ENCODE data around the gene SRR.
"Not testable (repeated sequence)": the region's sequence is repeated elsewhere in the genome, so short reads cannot be mapped to it uniquely, and the experiment has no call there.

Gene SRR

DNA sequence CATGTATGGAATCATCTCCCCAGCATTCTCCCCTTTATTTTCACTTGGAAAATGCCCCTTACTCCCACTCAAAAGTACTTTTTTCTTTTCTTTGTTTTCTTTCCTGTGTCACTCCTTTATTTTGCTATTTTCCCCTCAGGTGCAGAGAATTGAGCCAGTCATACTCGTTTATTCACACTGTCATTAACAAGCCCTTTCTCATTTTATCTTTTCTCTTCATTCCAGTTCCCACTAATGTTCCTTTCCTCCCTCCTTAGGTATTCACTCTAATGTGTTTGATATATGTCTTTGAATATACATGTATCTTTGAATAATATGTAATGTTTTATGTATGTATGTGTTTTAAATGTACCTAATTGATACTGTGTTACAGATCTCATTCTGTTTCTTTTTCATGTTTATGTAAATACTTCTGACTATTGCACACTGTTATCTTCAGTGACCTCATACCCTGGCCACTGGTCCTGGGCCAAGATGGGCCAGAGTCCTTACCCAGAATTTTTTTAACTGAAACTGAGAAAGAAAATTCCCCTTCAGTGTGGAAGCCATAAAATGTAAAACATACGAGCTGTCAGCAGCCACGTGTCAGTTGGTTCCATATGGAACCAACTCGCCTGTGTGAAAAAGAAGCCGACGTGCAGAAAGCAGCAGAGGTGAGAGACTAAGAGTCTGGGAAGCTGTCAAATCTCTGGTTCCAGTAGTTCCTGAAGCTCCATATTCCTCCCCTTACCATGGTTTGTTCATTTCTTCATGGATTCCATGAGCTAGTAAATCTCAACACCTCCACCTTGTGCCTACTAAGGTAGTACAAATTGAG, 5.8 kb downstream of the SRR start:
- TF ChIP-seq CTCF (IDR thresholded peaks at IDR 0.05; ENCODE audit: insufficient read depth, low read length, poor library complexity, severe bottlenecking): no peak
- TF ChIP-seq EZH2phosphoT487 (conservative IDR thresholded peaks at IDR 0.05; ENCODE audit: low read length): no peak
- Histone ChIP-seq H3K79me2 (ENCODE audit: insufficient read depth, low read length) (no peaks in the 10 kb centered on the region; the same call in 1 of the 2 replicates), H3K36me3 (ENCODE audit: low read length) (no peaks in the 10 kb centered on the region), H3K4me3 (ENCODE audit: insufficient read depth, low read length, poor library complexity, severe bottlenecking) (no peak overlapping the region), H3K9ac (ENCODE audit: low read length) (no peak overlapping the region), H3K9me2 (replicated peaks; ENCODE audit: insufficient read depth, low read length) (no peaks in the 10 kb centered on the region), H4K20me1 (ENCODE audit: low read depth, low read length) (no peaks in the 10 kb centered on the region), H3K4me2 (ENCODE audit: low read depth, low read length, poor library complexity, severe bottlenecking) (no peak overlapping the region), H3K27ac (ENCODE audit: low read depth, low read length) (no peak overlapping the region), H2AFZ (ENCODE audit: low read depth, low read length, severe bottlenecking) (no peak overlapping the region), H3K9me3 (ENCODE audit: insufficient read depth, low read length) (no peaks in the 10 kb centered on the region), H3F3A (ENCODE audit: insufficient read depth) (peaks cover 7% of the 10 kb centered on the region; the same call in 1 of the 2 replicates), H3K27me3 (ENCODE audit: low read length) (no peaks in the 10 kb centered on the region)

DNA sequence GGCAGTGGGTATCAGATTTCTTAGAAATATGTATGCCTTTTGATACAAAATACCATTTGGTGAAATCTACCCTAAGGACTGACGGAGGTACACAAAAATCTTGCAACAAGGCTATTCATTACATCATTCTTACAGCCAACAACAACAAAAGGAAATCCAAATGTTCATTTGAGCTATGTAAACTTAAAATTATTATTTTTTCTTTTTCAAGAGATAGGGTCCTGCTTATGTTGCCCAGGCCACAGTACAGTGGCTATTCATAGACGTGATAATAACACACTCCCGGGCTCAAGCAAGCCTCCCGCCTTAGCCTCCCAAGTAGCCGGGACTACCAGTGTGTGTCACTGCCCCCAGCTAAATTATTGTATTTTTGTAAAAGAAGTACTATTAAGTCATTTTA, 9.0 kb downstream of the SRR start:
- Histone ChIP-seq H3K79me2 (ENCODE audit: insufficient read depth, low read length) (no peaks in the 10 kb centered on the region), H3K27me3 (ENCODE audit: low read length) (no peaks in the 10 kb centered on the region), H3K27ac (ENCODE audit: low read depth, low read length) (no peak overlapping the region), H3K9ac (ENCODE audit: low read length) (no peak overlapping the region), H3K4me3 (ENCODE audit: insufficient read depth, low read length, poor library complexity, severe bottlenecking) (no peak overlapping the region), H4K20me1 (ENCODE audit: low read depth, low read length) (no peaks in the 10 kb centered on the region), H3K36me3 (ENCODE audit: low read length) (no peaks in the 10 kb centered on the region), H2AFZ (ENCODE audit: low read depth, low read length, severe bottlenecking) (no peak overlapping the region), H3K9me3 (ENCODE audit: insufficient read depth, low read length) (no peaks in the 10 kb centered on the region), H3K9me2 (replicated peaks; ENCODE audit: insufficient read depth, low read length) (no peaks in the 10 kb centered on the region), H3F3A (ENCODE audit: insufficient read depth) (peaks cover 15% of the 10 kb centered on the region), H3K4me2 (ENCODE audit: low read depth, low read length, poor library complexity, severe bottlenecking) (no peak overlapping the region)
- no peak for TF ChIP-seq EZH2phosphoT487 (conservative IDR thresholded peaks at IDR 0.05; ENCODE audit: low read length)
- no peak for TF ChIP-seq CTCF (IDR thresholded peaks at IDR 0.05; ENCODE audit: insufficient read depth, low read length, poor library complexity, severe bottlenecking)

- not testable (repeated sequence) for H3K27ac ChIP-seq (ENCODE audit: low read depth, low read length); H4K20me1 ChIP-seq (ENCODE audit: low read depth, low read length); H3K36me3 ChIP-seq (ENCODE audit: low read length); H3K9ac ChIP-seq (ENCODE audit: low read length); H2AFZ ChIP-seq (ENCODE audit: low read depth, low read length, severe bottlenecking); H3K4me2 ChIP-seq (ENCODE audit: low read depth, low read length, poor library complexity, severe bottlenecking); H3K4me3 ChIP-seq (ENCODE audit: insufficient read depth, low read length, poor library complexity, severe bottlenecking); H3K27me3 ChIP-seq (ENCODE audit: low read length); H3K9me3 ChIP-seq (ENCODE audit: insufficient read depth, low read length); H3K79me2 ChIP-seq (ENCODE audit: insufficient read depth, low read length); H3K9me2 ChIP-seq (replicated peaks; ENCODE audit: insufficient read depth, low read length)
- peaks cover 30% of the 10 kb centered on the region for H3F3A ChIP-seq (ENCODE audit: insufficient read depth)
Observed at GRCh38 chr17:2316916-2317205, 13.1 kb downstream of the SRR start.

- Histone ChIP-seq H2AFZ (ENCODE audit: low read depth, low read length, severe bottlenecking) (no peak overlapping the region), H3K9ac (ENCODE audit: low read length) (no peak overlapping the region), H3K9me2 (replicated peaks; ENCODE audit: insufficient read depth, low read length) (no peaks in the 10 kb centered on the region), H3K27ac (ENCODE audit: low read depth, low read length) (no peak overlapping the region), H3K4me3 (ENCODE audit: insufficient read depth, low read length, poor library complexity, severe bottlenecking) (no peak overlapping the region), H3K36me3 (ENCODE audit: low read length) (peaks cover 2% of the 10 kb centered on the region; the same call in 1 of the 2 replicates), H4K20me1 (ENCODE audit: low read depth, low read length) (no peaks in the 10 kb centered on the region), H3K4me2 (ENCODE audit: low read depth, low read length, poor library complexity, severe bottlenecking) (no peak overlapping the region), H3F3A (ENCODE audit: insufficient read depth) (peaks cover 30% of the 10 kb centered on the region), H3K79me2 (ENCODE audit: insufficient read depth, low read length) (no peaks in the 10 kb centered on the region), H3K9me3 (ENCODE audit: insufficient read depth, low read length) (no peaks in the 10 kb centered on the region), H3K27me3 (ENCODE audit: low read length) (no peaks in the 10 kb centered on the region)
- no peak for TF ChIP-seq EZH2phosphoT487 (conservative IDR thresholded peaks at IDR 0.05; ENCODE audit: low read length)
- no peak for TF ChIP-seq CTCF (IDR thresholded peaks at IDR 0.05; ENCODE audit: insufficient read depth, low read length, poor library complexity, severe bottlenecking)
Observed at GRCh38 chr17:2317796-2318195, 14.0 kb downstream of the SRR start.
